GM23338 (cell line): ENCODE data around the gene SYNGR4. TPM values are rescaled to one million over a fixed set of nuclear protein-coding genes. Genes with fewer than 3 reads are reported as not detected.

Experiments used
- ATAC-seq: fragments of 200-7000 bp; cut with Tn5 transposase; 3 replicates; pipeline ENCODE4 v1.9.1; 2020
- DNase-seq: peaks from one replicate; pipeline ENCODE4 v3.0.0-alpha.2; 2015; ENCODE audit warnings: low spot score
- H2AFZ ChIP-seq: fragments of 200-600 bp; sonication (generic); 2 replicates; pipeline ENCODE4 v1.8.0; 2016; ENCODE audit warnings: antibody characterized with exemption, mild to moderate bottlenecking, moderate library complexity
- H3F3A ChIP-seq: fragments of 200-600 bp; sonication (generic); replicated peaks from 2 replicates; pipeline ENCODE4 v1.8.0; 2017; ENCODE audit warnings: antibody characterized with exemption, mixed run types, low read depth
- H3K27ac ChIP-seq: fragments of 200-600 bp; sonication (generic); 2 replicates; pipeline ENCODE4 v1.6.1; 2016; ENCODE audit warnings: low read depth
- H3K27me3 ChIP-seq: fragments of 200-600 bp; sonication (generic); 2 replicates; pipeline ENCODE4 v1.8.0; 2016; ENCODE audit warnings: mild to moderate bottlenecking, mixed run types, moderate library complexity; ENCODE audit not compliant: insufficient read depth
- H3K36me3 ChIP-seq: fragments of 200-600 bp; sonication (generic); 2 replicates; pipeline ENCODE4 v1.8.0; 2016; ENCODE audit warnings: mild to moderate bottlenecking; ENCODE audit not compliant: insufficient read depth
- H3K4me1 ChIP-seq: fragments of 200-600 bp; sonication (generic); 2 replicates; pipeline ENCODE4 v1.8.0; 2016; ENCODE audit warnings: mild to moderate bottlenecking, moderate library complexity; ENCODE audit not compliant: insufficient read depth
- H3K4me2 ChIP-seq: fragments of 200-600 bp; sonication (generic); 2 replicates; pipeline ENCODE4 v1.7.1; 2017; ENCODE audit warnings: mixed run types
- H3K4me3 ChIP-seq: fragments of 200-600 bp; sonication (generic); 2 replicates; pipeline ENCODE4 v1.6.1; 2016; ENCODE audit warnings: mixed run types
- H3K79me2 ChIP-seq: fragments of 200-600 bp; sonication (generic); replicated peaks from 2 replicates; pipeline ENCODE4 v1.8.0; 2017; ENCODE audit warnings: mild to moderate bottlenecking; ENCODE audit not compliant: insufficient read depth
- H3K9me2 ChIP-seq: fragments of 200-600 bp; sonication (generic); 2 replicates; pipeline ENCODE4 v1.8.0; 2017; ENCODE audit not compliant: insufficient read depth
- H4K20me1 ChIP-seq: fragments of 200-600 bp; sonication (generic); replicated peaks from 2 replicates; pipeline ENCODE4 v1.8.0; 2017; ENCODE audit warnings: mild to moderate bottlenecking; ENCODE audit not compliant: insufficient read depth
- H3K27ac Mint-ChIP-seq: 2 replicates; pipeline ENCODE4 v1.8.0; 2020; ENCODE audit warnings: inconsistent platforms, mild to moderate bottlenecking, moderate library complexity, mixed read lengths
- H3K27me3 Mint-ChIP-seq: 3 replicates; pipeline ENCODE4 v1.8.0; 2022; ENCODE audit warnings: low read depth, mild to moderate bottlenecking, moderate library complexity, mixed read lengths, inconsistent platforms; ENCODE audit not compliant: insufficient read depth, poor library complexity
- H3K36me3 Mint-ChIP-seq: 3 replicates; pipeline ENCODE4 v1.8.0; 2021; ENCODE audit warnings: low read depth, mild to moderate bottlenecking, inconsistent platforms, moderate library complexity, mixed read lengths
- H3K4me1 Mint-ChIP-seq: 3 replicates; pipeline ENCODE4 v1.8.0; 2020; ENCODE audit warnings: mild to moderate bottlenecking, inconsistent platforms, mixed read lengths
- H3K4me3 Mint-ChIP-seq: 3 replicates; pipeline ENCODE4 v1.8.0; 2021; ENCODE audit warnings: moderate library complexity, mild to moderate bottlenecking, inconsistent platforms, mixed read lengths
- H3K9me3 Mint-ChIP-seq: 3 replicates; pipeline ENCODE4 v1.8.0; 2020; ENCODE audit warnings: moderate library complexity, mild to moderate bottlenecking, inconsistent platforms, mixed read lengths
- CREB1 ChIP-seq: fragments of 250-450 bp; sonication (Bioruptor Pico); IDR thresholded peaks from 2 replicates; pipeline ENCODE4 v1.5.0; 2020; ENCODE audit warnings: low read depth, mild to moderate bottlenecking, moderate library complexity
- CTCF ChIP-seq, 2 experiments: fragments of 200-600 bp in 1 of 2; sonication (generic) in 1 of 2; conservative IDR thresholded peaks; 2 replicates each; pipeline versions ENCODE4 v1.5.1 to v1.6.1; 2016 to 2017; ENCODE audit warnings: antibody characterized with exemption in 2 of 2, low read depth in 2 of 2, mild to moderate bottlenecking in 2 of 2, moderate library complexity in 1 of 2
- ETS1 ChIP-seq: IDR thresholded peaks from 2 replicates; pipeline ENCODE4 v1.6.1; 2016; ENCODE audit warnings: antibody characterized with exemption
- EZH2 ChIP-seq: fragments of 200-600 bp; sonication (generic); IDR thresholded peaks from one replicate; pipeline ENCODE4 v1.8.0; 2017; ENCODE audit warnings: antibody characterized with exemption, mild to moderate bottlenecking, low read depth; ENCODE audit not compliant: unreplicated experiment
- EZH2phosphoT487 ChIP-seq: fragments of 200-600 bp; sonication (generic); IDR thresholded peaks from one replicate; pipeline ENCODE4 v1.8.1; 2018; ENCODE audit warnings: antibody characterized with exemption; ENCODE audit not compliant: unreplicated experiment
- JUNB ChIP-seq: IDR thresholded peaks from one replicate; pipeline ENCODE4 v1.6.1; 2016; ENCODE audit warnings: antibody characterized with exemption; ENCODE audit not compliant: unreplicated experiment
- NANOG ChIP-seq: IDR thresholded peaks from 2 replicates; pipeline ENCODE4 v1.6.1; 2016; ENCODE audit warnings: antibody characterized with exemption, borderline replicate concordance
- POLR2AphosphoS5 ChIP-seq: IDR thresholded peaks from 2 replicates; pipeline ENCODE4 v1.6.1; 2016; ENCODE audit warnings: antibody characterized with exemption, low read depth
- REST ChIP-seq: IDR thresholded peaks from one replicate; pipeline ENCODE4 v1.6.1; 2018; ENCODE audit warnings: antibody characterized with exemption; ENCODE audit not compliant: unreplicated experiment
- STAT1 ChIP-seq: IDR thresholded peaks from one replicate; pipeline ENCODE4 v1.6.1; 2016; ENCODE audit warnings: antibody characterized with exemption; ENCODE audit not compliant: unreplicated experiment
- ZNF114 ChIP-seq: fragments of 250-450 bp; sonication (Bioruptor Pico); IDR thresholded peaks from 2 replicates; pipeline ENCODE4 v1.5.0; 2020; ENCODE audit warnings: mild to moderate bottlenecking, moderate library complexity
- ZNF331 ChIP-seq: fragments of 250-450 bp; sonication (Bioruptor Pico); IDR thresholded peaks from 2 replicates; pipeline ENCODE4 v1.5.0; 2020; ENCODE audit warnings: low read depth, mild to moderate bottlenecking, moderate library complexity
- ZNF462 ChIP-seq: fragments of 250-450 bp; sonication (Bioruptor Pico); IDR thresholded peaks from 2 replicates; pipeline ENCODE4 v1.5.0; 2020; ENCODE audit warnings: mild to moderate bottlenecking, moderate library complexity
- polyA plus RNA-seq: library from polyadenylated mRNA; unstranded; fragments of >200 nt; fragmentation: Nextera tagmentation; extraction: Ambion mirVana; gene quantifications from 2 replicates; pipeline ENCODE4 v1.2.1, GENCODE V29; 2016
- total RNA-seq: library from RNA; depleted of rRNA; stranded (reverse); fragments of >200 nt; shearing (Covaris generic); gene quantifications from 2 replicates; pipeline ENCODE4 v1.2.3, GENCODE V29; 2014

The SYNGR4 gene
- total and polyA plus RNA-seq, 2 experiments from 2014 or later: not detected

GRCh38 chr19:48385461-48386087, 21.4 kb downstream of the SYNGR4 start:
- Mint-ChIP-seq H3K9me3 (peaks cover 3% of the 10 kb centered on the region; the same call in 1 of the 3 replicates), H3K4me1 (no peaks in the 10 kb centered on the region; the same call in 2 of the 3 replicates), H3K27me3 (peaks cover 6% of the 10 kb centered on the region), H3K36me3 (peaks cover 80% of the 10 kb centered on the region), H3K27ac (no peak overlapping the region), H3K4me3 (no peak overlapping the region)
- Histone ChIP-seq H3K36me3 (peaks cover 33% of the 10 kb centered on the region), H3K27ac (no peak overlapping the region), H2AFZ (no peak overlapping the region), H3F3A (peaks cover 13% of the 10 kb centered on the region; the same call in 1 of the 2 replicates), H3K4me3 (no peak overlapping the region), H4K20me1 (peaks cover 17% of the 10 kb centered on the region), H3K4me2 (no peak overlapping the region), H3K9me2 (no peaks in the 10 kb centered on the region), H3K4me1 (no peaks in the 10 kb centered on the region; the same call in 1 of the 2 replicates), H3K27me3 (no peaks in the 10 kb centered on the region), H3K79me2 (peaks cover 13% of the 10 kb centered on the region)
- DNase-seq: no peak
- TF ChIP-seq EZH2phosphoT487: no peak
- no peak for TF ChIP-seq JUNB
- TF ChIP-seq POLR2AphosphoS5: no peak
- no peak for TF ChIP-seq CREB1 (CRISPR knock-in tag)
- no peak for TF ChIP-seq STAT1
- TF ChIP-seq ETS1: no peak
- no peak for TF ChIP-seq ZNF331 (CRISPR knock-in tag)
- no peak for TF ChIP-seq CTCF (conservative IDR thresholded peaks at IDR 0.05; ENCODE audit: low read depth in 2 of 2)
- no peak for TF ChIP-seq REST
- no peak for TF ChIP-seq ZNF462
- no peak for TF ChIP-seq ZNF114 (CRISPR knock-in tag)
- no peak for TF ChIP-seq EZH2
- no peak for TF ChIP-seq NANOG
- ATAC-seq: no peak
